Immature natural killer cell (primary cell): ENCODE data around the gene ATP6V0B. TPM values are rescaled to one million over a fixed set of nuclear protein-coding genes. Genes with fewer than 3 reads are reported as not detected.
A peak's percentile ranks its signal among the peaks of the same experiment; 100 is the strongest.

Source experiments
- DNase-seq, 3 donors: peaks; one replicate each; pipeline ENCODE4 v3.0.0; 2022; ENCODE audit warnings: mixed read lengths in 1 of 3
- H3K27ac Mint-ChIP-seq, 6 donors: one replicate each; pipeline ENCODE4 v1.8.0; 2020; ENCODE audit warnings: mixed read lengths in 6 of 6, mild to moderate bottlenecking in 5 of 6, inconsistent platforms in 4 of 6, moderate library complexity in 3 of 6
- H3K27me3 Mint-ChIP-seq, 3 donors: one replicate each; pipeline ENCODE4 v1.8.0; 2020 to 2021; ENCODE audit warnings: low read depth in 3 of 3, mild to moderate bottlenecking in 3 of 3, mixed read lengths in 3 of 3, moderate library complexity in 3 of 3, inconsistent platforms in 1 of 3
- H3K36me3 Mint-ChIP-seq, 3 donors: one replicate each; pipeline ENCODE4 v1.8.0; 2020; ENCODE audit warnings: mixed read lengths in 3 of 3, inconsistent platforms in 2 of 3, mild to moderate bottlenecking in 2 of 3
- H3K4me1 Mint-ChIP-seq, 2 donors: one replicate each; pipeline ENCODE4 v1.8.0; 2020; ENCODE audit warnings: inconsistent platforms in 2 of 2, mild to moderate bottlenecking in 2 of 2, mixed read lengths in 2 of 2, moderate library complexity in 1 of 2
- H3K4me3 Mint-ChIP-seq, 5 donors: one replicate each; pipeline ENCODE4 v1.8.0; 2020; ENCODE audit warnings: mild to moderate bottlenecking in 5 of 5, mixed read lengths in 5 of 5, inconsistent platforms in 3 of 5, moderate library complexity in 3 of 5
- H3K9me3 Mint-ChIP-seq, 6 donors: one replicate each; pipeline ENCODE4 v1.8.0; 2020; ENCODE audit warnings: mild to moderate bottlenecking in 6 of 6, mixed read lengths in 6 of 6, inconsistent platforms in 4 of 6, moderate library complexity in 3 of 6
- polyA plus RNA-seq, 3 donors: library from polyadenylated mRNA; unstranded; fragments of 300-500 nt; fragmentation: Illumina TruSeq; gene quantifications; one replicate each; pipeline ENCODE4 v1.2.3, GENCODE V29; 2021

The ATP6V0B gene
- polyA plus RNA-seq, 3 donors from 2014 or later, result 227 to 425 (median 395) TPM

GRCh38 chr1:43978551-43979260 is 3.9 kb downstream of the ATP6V0B start, which contains the start of gene B4GALT2:
B4GALT2 (plus strand) TSS chr1:43979210; CDS start chr1:43981161, 1,951 bp downstream.
- H3K27me3 Mint-ChIP-seq, result peaks cover 3 to 9% (median 5%) of the 10 kb centered on the region in 3 donors
- DNase-seq, result peak; percentile 38 to 43 (median 42)
- peaks cover 8 to 24% (median 10%) of the 10 kb centered on the region in 3 donors for H3K36me3 Mint-ChIP-seq
- H3K9me3 Mint-ChIP-seq, result peaks cover 0 to 1% (median 0%) of the 10 kb centered on the region in 6 donors
- peak within 1 kb of the TSS in 5 of 6 donors; percentile 38 to 86 (median 71) for H3K27ac Mint-ChIP-seq
- H3K4me1 Mint-ChIP-seq, result peaks cover 43 to 55% of the 10 kb centered on the region in 2 donors
- peak within 1 kb of the TSS; percentile 87 to 97 (median 91) for H3K4me3 Mint-ChIP-seq

GRCh38 chr1:43979261-43979527 is 4.4 kb downstream of the ATP6V0B start:
- peaks cover 38 to 50% of the 10 kb centered on the region in 2 donors for H3K4me1 Mint-ChIP-seq
- no peak overlapping the region for H3K27ac Mint-ChIP-seq
- no peak overlapping the region for H3K4me3 Mint-ChIP-seq
- no peak for DNase-seq
- peaks cover 3 to 9% (median 5%) of the 10 kb centered on the region in 3 donors for H3K27me3 Mint-ChIP-seq
- H3K36me3 Mint-ChIP-seq, result peaks cover 8 to 24% (median 10%) of the 10 kb centered on the region in 3 donors
- peaks cover 0 to 1% (median 0%) of the 10 kb centered on the region in 6 donors for H3K9me3 Mint-ChIP-seq

DNA sequence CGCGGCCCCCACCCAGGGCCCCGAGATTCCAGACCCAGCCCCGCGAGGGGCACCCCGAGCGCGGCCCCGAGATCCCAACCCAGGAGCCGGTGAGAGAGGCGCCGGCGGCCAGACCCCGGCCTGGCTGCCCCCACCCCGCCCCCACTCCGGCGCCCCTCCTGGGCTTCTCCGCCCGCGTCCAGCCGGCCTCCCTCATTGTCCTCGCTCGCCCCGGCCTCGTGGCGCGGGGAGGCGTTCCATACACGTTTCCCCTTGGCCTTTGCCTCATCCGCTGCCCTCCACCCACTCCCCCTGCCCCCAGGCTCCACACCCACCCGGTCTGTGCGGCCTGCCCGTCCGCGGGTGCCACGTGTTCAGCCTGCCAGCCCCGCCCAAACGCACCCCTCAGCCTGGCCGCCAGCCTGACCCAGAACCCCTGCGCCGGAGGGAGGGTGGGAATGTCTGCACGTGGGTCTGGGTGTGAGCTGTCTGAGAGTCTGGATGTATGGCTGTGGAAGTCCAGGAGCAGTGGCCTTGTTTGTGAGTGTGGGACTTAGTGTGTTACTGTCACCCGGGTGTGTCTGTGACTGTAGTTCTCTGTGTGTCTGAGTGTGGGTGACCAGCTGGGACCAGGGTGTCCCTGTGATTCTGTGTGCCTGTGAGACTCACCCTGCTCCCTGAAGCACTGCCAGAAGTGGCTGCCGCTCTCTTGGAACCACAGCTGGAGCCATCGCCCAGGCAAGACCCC is 4.9 kb downstream of the ATP6V0B start:
- peaks cover 3 to 9% (median 5%) of the 10 kb centered on the region in 3 donors for H3K27me3 Mint-ChIP-seq
- H3K4me1 Mint-ChIP-seq, result peaks cover 34 to 45% of the 10 kb centered on the region in 2 donors
- peak overlapping the region; percentile 84 to 92 (median 89) for H3K4me3 Mint-ChIP-seq
- H3K9me3 Mint-ChIP-seq, result no peaks in the 10 kb centered on the region
- H3K27ac Mint-ChIP-seq, result peak overlapping the region in 4 of 6 donors; percentile 22 to 86 (median 56)
- H3K36me3 Mint-ChIP-seq, result peaks cover 8 to 24% (median 10%) of the 10 kb centered on the region in 3 donors
- peak in 2 of 3 donors; percentile 15 to 23 for DNase-seq

DNA sequence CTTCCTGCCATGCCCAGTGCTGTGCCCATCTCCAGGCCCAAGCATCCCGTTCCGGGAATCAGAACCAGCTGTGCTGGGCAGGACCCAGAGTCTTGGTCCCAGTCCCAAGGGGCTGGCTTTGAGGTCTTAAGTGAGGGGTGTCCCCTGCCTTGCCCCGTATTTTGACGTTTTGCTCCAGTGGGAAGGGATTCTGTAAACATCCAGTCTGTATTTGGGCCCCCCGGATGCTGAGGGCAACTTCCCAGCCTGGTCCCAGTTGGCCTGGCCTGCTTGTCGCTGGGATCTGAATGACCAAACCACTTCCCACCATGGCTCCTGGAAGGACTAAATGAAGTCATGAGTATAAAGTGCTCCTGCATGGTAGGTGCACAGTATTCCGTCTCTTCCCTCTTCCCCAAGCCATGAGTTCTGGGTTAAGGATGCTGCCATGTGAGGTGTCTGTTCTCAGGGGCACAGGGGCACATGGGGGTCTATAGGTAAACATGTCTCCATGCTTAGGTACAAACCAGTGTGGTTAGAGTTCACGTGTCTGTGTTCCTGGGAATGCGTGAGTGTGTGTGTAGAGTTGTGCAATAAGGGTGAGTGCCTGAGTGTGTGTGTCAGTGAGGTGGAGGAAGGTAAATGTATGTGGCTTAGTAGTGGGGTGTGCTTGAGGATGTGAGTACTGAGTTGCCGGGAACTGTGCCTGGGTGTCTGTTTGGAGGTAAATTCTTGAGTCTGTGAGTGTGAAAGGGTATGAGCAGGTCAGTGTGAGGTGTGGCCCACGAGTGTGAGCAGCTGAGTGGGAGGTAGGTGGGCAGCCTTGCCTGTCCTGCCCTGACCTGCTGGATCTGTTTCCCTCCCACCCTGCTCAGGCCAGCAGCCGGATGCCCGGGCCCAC is 5.7 kb downstream of the ATP6V0B start:
- no peaks in the 10 kb centered on the region for H3K9me3 Mint-ChIP-seq
- H3K4me1 Mint-ChIP-seq, result peaks cover 34 to 43% of the 10 kb centered on the region in 2 donors
- no peak for DNase-seq
- peak overlapping the region; percentile 48 to 92 (median 87) for H3K4me3 Mint-ChIP-seq
- H3K27me3 Mint-ChIP-seq, result peaks cover 2 to 6% (median 5%) of the 10 kb centered on the region in 3 donors
- peaks cover 8 to 24% (median 10%) of the 10 kb centered on the region in 3 donors for H3K36me3 Mint-ChIP-seq
- H3K27ac Mint-ChIP-seq, result peak overlapping the region in 2 of 6 donors; percentile 0 to 73

- peaks cover 8 to 24% (median 10%) of the 10 kb centered on the region in 3 donors for H3K36me3 Mint-ChIP-seq
- H3K9me3 Mint-ChIP-seq, result no peaks in the 10 kb centered on the region
- H3K4me1 Mint-ChIP-seq, result peaks cover 28 to 37% of the 10 kb centered on the region in 2 donors
- no peak overlapping the region for H3K4me3 Mint-ChIP-seq
- no peak for DNase-seq
- H3K27ac Mint-ChIP-seq, result no peak overlapping the region
- peaks cover 2 to 6% (median 5%) of the 10 kb centered on the region in 3 donors for H3K27me3 Mint-ChIP-seq
Measured at GRCh38 chr1:43981135-43981491, 6.4 kb downstream of the ATP6V0B start.

- no peak overlapping the region for H3K27ac Mint-ChIP-seq
- H3K36me3 Mint-ChIP-seq, result peaks cover 8 to 20% (median 10%) of the 10 kb centered on the region in 3 donors
- no peak overlapping the region for H3K4me3 Mint-ChIP-seq
- DNase-seq, result no peak
- peaks cover 2 to 6% (median 5%) of the 10 kb centered on the region in 3 donors for H3K27me3 Mint-ChIP-seq
- H3K9me3 Mint-ChIP-seq, result no peaks in the 10 kb centered on the region
- peaks cover 23 to 33% of the 10 kb centered on the region in 2 donors for H3K4me1 Mint-ChIP-seq
Measured at GRCh38 chr1:43981636-43982035, 6.9 kb downstream of the ATP6V0B start.

DNA sequence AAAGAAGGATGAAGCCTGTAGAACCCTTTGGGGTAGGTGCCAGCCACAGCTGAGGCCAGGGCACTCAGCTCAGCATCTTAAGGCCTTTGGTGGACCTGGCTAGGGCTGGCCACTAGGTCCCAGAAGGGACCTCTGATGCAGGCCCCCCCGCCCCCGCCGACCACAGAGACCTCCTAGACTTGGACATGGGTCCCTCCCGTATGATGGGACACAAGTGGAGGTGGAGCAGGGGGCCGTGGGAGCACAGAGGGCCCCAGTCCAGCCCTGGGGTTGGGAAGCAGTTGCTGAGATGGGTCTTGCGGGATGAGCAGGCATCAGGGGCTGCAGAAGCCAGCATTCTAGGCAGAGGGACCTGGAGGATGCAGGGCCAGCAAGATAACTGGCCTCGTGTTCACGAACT is 7.5 kb downstream of the ATP6V0B start:
- DNase-seq, result no peak
- Mint-ChIP-seq H3K27me3 (peaks cover 2 to 5% (median 4%) of the 10 kb centered on the region in 3 donors), H3K4me3 (no peak overlapping the region), H3K4me1 (peaks cover 17 to 27% of the 10 kb centered on the region in 2 donors), H3K27ac (no peak overlapping the region), H3K36me3 (peaks cover 3 to 14% (median 7%) of the 10 kb centered on the region in 3 donors), H3K9me3 (no peaks in the 10 kb centered on the region)

DNA sequence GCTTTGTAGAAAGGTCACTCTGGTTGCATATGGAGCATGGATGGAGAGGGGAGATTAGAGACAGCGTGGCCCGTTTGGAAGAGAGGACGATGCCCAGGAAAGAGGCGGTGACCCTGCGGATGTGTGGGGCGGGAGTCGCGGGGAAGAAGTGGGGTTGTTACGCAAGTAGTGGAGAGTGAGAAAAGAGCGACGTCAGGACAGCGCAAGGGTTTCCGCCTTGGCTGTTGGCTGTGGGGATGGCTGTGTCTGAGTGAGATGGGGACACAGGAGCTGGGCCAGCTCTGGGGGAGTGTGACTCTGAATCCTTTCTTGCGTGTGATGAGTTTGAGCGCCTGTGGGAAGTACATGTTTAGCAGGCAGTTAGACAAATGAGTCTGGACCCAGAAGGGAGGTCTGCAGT is 8.0 kb downstream of the ATP6V0B start:
- peaks cover 0 to 9% (median 4%) of the 10 kb centered on the region in 3 donors for H3K36me3 Mint-ChIP-seq
- H3K27me3 Mint-ChIP-seq, result peaks cover 2 to 5% (median 4%) of the 10 kb centered on the region in 3 donors
- DNase-seq, result no peak
- no peak overlapping the region for H3K4me3 Mint-ChIP-seq
- H3K4me1 Mint-ChIP-seq, result peaks cover 11 to 21% of the 10 kb centered on the region in 2 donors
- no peaks in the 10 kb centered on the region for H3K9me3 Mint-ChIP-seq
- H3K27ac Mint-ChIP-seq, result peak overlapping the region in 1 of 6 donors; percentile 46

DNA sequence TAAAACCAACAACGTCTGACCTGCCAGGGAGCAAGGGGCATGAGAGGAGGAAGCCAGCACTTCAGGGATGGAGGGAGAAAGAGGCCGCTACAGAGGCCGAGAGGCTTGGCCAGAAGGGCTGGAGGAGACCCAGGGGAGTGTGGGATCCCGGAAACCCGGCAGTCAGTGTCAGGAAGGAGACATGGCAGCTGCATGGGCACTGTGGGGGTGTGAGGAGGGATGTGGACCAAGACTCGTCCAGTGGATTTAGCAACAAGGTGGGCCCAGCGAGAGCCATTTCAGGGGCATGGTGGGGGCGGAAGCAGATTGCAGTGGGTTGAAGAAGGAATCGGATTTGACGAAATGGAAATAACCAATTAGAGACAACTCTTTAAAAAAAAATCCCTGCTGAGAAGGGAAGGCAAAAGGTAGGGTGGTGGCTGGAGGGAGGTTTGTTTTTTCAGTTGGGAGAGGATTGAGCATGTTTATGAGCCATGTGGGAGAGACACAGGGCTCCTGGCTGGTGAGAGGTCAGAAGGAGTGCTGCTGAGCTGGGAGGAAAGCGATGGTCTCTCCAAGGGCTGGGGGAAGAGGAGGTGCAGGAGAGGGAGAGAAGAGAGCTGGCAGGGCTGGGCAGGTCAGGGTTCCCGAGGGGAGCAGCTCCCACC is 8.6 kb downstream of the ATP6V0B start:
- H3K36me3 Mint-ChIP-seq, result peaks cover 0 to 4% (median 4%) of the 10 kb centered on the region in 3 donors

DNA sequence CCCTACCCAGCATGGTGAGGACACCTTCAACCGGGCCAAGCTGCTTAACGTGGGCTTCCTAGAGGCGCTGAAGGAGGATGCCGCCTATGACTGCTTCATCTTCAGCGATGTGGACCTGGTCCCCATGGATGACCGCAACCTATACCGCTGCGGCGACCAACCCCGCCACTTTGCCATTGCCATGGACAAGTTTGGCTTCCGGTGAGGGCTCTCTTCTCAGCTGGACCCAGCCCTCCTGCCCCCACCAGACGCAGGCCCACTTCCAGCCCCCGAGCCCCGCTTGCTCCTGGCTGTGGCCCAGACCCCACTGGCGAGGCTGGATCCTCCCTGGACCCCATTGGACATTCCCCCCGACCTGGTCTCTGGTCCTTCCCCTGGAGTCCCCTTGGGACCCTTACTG is 10.1 kb downstream of the ATP6V0B start:
- Mint-ChIP-seq H3K9me3 (no peaks in the 10 kb centered on the region), H3K4me3 (no peak overlapping the region), H3K4me1 (peaks cover 0 to 9% of the 10 kb centered on the region in 2 donors), H3K27me3 (peaks cover 0 to 4% (median under 1%) of the 10 kb centered on the region in 3 donors), H3K36me3 (peaks cover 0 to 4% (median 0%) of the 10 kb centered on the region in 3 donors), H3K27ac (no peak overlapping the region)
- DNase-seq, result no peak

More for the DNA sequence above, 8.6 kb downstream of the ATP6V0B start:
- H3K27ac Mint-ChIP-seq, result no peak overlapping the region
- no peaks in the 10 kb centered on the region for H3K9me3 Mint-ChIP-seq
- H3K4me1 Mint-ChIP-seq, result peaks cover 5 to 16% of the 10 kb centered on the region in 2 donors
- no peak for DNase-seq
- peaks cover 2 to 5% (median 4%) of the 10 kb centered on the region in 3 donors for H3K27me3 Mint-ChIP-seq
- no peak overlapping the region for H3K4me3 Mint-ChIP-seq

- peaks cover 0 to 3% of the 10 kb centered on the region in 2 donors for H3K4me1 Mint-ChIP-seq
- H3K27me3 Mint-ChIP-seq, result peaks cover 0 to 4% (median 0%) of the 10 kb centered on the region in 3 donors
- no peak overlapping the region for H3K4me3 Mint-ChIP-seq
- no peaks in the 10 kb centered on the region for H3K36me3 Mint-ChIP-seq
- H3K27ac Mint-ChIP-seq, result no peak overlapping the region
- no peaks in the 10 kb centered on the region for H3K9me3 Mint-ChIP-seq
- DNase-seq, result no peak
Measured at GRCh38 chr1:43985984-43986595, 11.3 kb downstream of the ATP6V0B start.

DNA sequence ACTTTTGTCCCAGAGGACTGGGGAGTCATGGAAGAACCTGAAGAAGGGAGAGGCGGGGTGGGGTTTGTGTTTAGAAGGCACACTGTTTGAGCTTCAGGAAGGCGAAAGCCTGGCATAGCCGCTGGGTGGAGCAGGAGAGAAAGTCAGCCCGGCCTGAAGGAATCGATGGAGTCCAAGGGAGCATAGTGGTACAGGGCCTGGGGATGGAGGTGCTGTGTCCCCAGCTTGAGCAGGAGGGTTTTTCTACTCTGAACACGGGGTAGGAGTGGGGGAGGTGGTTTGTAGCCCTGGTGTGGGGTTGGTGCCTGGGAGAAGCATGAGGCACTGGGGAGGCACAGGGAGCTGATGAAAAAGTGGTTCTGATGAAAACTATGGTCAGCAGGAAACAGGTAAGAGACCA is 12.0 kb downstream of the ATP6V0B start:
- H3K4me1 Mint-ChIP-seq, result peaks cover 0 to 7% of the 10 kb centered on the region in 2 donors

More for the DNA sequence above, 12.0 kb downstream of the ATP6V0B start:
- Mint-ChIP-seq H3K27me3 (peaks cover 0 to 8% (median 0%) of the 10 kb centered on the region in 3 donors), H3K4me3 (no peak overlapping the region), H3K27ac (no peak overlapping the region), H3K9me3 (no peaks in the 10 kb centered on the region), H3K36me3 (no peaks in the 10 kb centered on the region)
- DNase-seq, result no peak
